HepG2 (cell line): ENCODE measurements around the gene GPR176. TPM values are rescaled to one million over a fixed set of nuclear protein-coding genes. Genes with fewer than 3 reads are reported as not detected.

Experiments
- ATAC-seq: fragments of 200-7000 bp; cut with Tn5 transposase; 3 replicates; pipeline ENCODE4 v1.9.1; 2020; ENCODE audit warnings: mild to moderate bottlenecking, moderate library complexity
- BruUV-seq: library from RNA; stranded (reverse); fragments of 400-500 nt; replicated peaks from 2 replicates; lab custom pipeline; 2021; lab: Mats Ljungman, UMichigan
- CTCF ChIA-PET: fragments of 300-600 bp; formaldehyde crosslinking; extraction: SDS; loops from one replicate; lab custom pipeline; 2021; ENCODE audit warnings: low total read pairs, inconsistent platforms, low intra/inter-chr PET ratio; lab: Yijun Ruan, JAX
- POLR2A ChIA-PET: fragments of 350-600 bp; sonication (Branson Sonifier 250); formaldehyde crosslinking; loops from one replicate; lab custom pipeline; 2020; ENCODE audit warnings: antibody characterized with exemption, inconsistent platforms; lab: Yijun Ruan, JAX
- DNase-seq: peaks from one replicate; pipeline ENCODE4 v3.0.0-alpha.2; 2015; ENCODE audit warnings: low spot score
- FAIRE-seq: peaks from 3 replicates; lab custom pipeline; 2011; peaks lifted over from hg19 to GRCh38; lab: Jason Lieb, UNC
- H2AFZ ChIP-seq: one replicate; pipeline ENCODE4 v1.6.1; 2011; ENCODE audit warnings: low read length, inconsistent platforms
- H3K27ac ChIP-seq: fragments of 300-600 bp; 3 replicates; pipeline ENCODE4 v1.8.0; 2011; ENCODE audit warnings: mixed run types, mild to moderate bottlenecking, mixed read lengths, low read length, inconsistent platforms; ENCODE audit not compliant: insufficient read depth; ENCODE audit errors: extremely low read length
- H3K27me3 ChIP-seq, 2 experiments: fragments of 200-600 bp in 1 of 2; 2 replicates in 1 of 2; 3 replicates in 1 of 2; pipeline versions ENCODE4 v1.6.0 to v1.8.0; 2011; ENCODE audit warnings: low read length in 2 of 2, mild to moderate bottlenecking in 2 of 2, moderate library complexity in 2 of 2, inconsistent platforms in 1 of 2; ENCODE audit not compliant: insufficient read depth in 2 of 2, control insufficient read depth in 1 of 2
- H3K36me3 ChIP-seq, 2 experiments: fragments of 200-600 bp in 1 of 2; replicated peaks in 1 of 2; 2 replicates in 1 of 2; 3 replicates in 1 of 2; pipeline versions ENCODE4 v1.5.1 to v1.8.0; 2011; ENCODE audit warnings: low read length in 2 of 2, inconsistent platforms in 1 of 2; ENCODE audit not compliant: insufficient read depth in 2 of 2, control insufficient read depth in 1 of 2
- H3K4me1 ChIP-seq: 2 replicates; pipeline ENCODE4 v1.5.1; 2012; ENCODE audit warnings: low read length, inconsistent platforms; ENCODE audit not compliant: insufficient read depth
- H3K4me2 ChIP-seq: 2 replicates; pipeline ENCODE4 v1.6.0; 2011; ENCODE audit warnings: low read depth, low read length, inconsistent platforms
- H3K4me3 ChIP-seq, 3 experiments: fragments of 200-600 bp in 1 of 3; sonication (generic), shearing (Covaris generic) in 1 of 3; replicated peaks in 1 of 3; 2 replicates each; pipeline ENCODE4 v1.5.1; 2011 to 2016; ENCODE audit warnings: low read length in 3 of 3, inconsistent platforms in 2 of 3, low read depth in 2 of 3, mild to moderate bottlenecking in 2 of 3, control low read depth in 1 of 3, mixed read lengths in 1 of 3; ENCODE audit not compliant: insufficient read depth in 1 of 3
- H3K79me2 ChIP-seq: one replicate; pipeline ENCODE4 v1.6.1; 2011; ENCODE audit warnings: low read length, inconsistent platforms; ENCODE audit not compliant: insufficient read depth
- H3K9ac ChIP-seq: 2 replicates; pipeline ENCODE4 v1.6.0; 2011; ENCODE audit warnings: mild to moderate bottlenecking, low read depth, low read length, inconsistent platforms; ENCODE audit not compliant: insufficient read depth
- H3K9me3 ChIP-seq: 2 replicates; pipeline ENCODE4 v1.5.1; 2012; ENCODE audit warnings: mild to moderate bottlenecking, low read length
- H4K20me1 ChIP-seq: 2 replicates; pipeline ENCODE4 v1.6.0; 2011; ENCODE audit warnings: inconsistent platforms, mild to moderate bottlenecking, low read length, moderate library complexity; ENCODE audit not compliant: insufficient read depth
- EEA1 ChIP-seq: sonication (generic); formaldehyde crosslinking; IDR thresholded peaks from 2 replicates; pipeline ENCODE4 v1.5.1; 2020; ENCODE audit warnings: mild to moderate bottlenecking, missing genetic modification reagents, borderline replicate concordance
- HDAC1 ChIP-seq: sonication (generic); formaldehyde crosslinking; IDR thresholded peaks from 2 replicates; pipeline ENCODE4 v1.5.1; 2020; ENCODE audit warnings: mild to moderate bottlenecking, missing genetic modification reagents
- HNRNPLL ChIP-seq: fragments of 200-400 bp; formaldehyde crosslinking; IDR thresholded peaks from 2 replicates; pipeline ENCODE4 v1.6.1; 2017; ENCODE audit warnings: mild to moderate bottlenecking, low read depth, low read length; ENCODE audit not compliant: poor library complexity, severe bottlenecking
- PREB ChIP-seq: sonication (generic); formaldehyde crosslinking; IDR thresholded peaks from 2 replicates; pipeline ENCODE4 v1.4.0; 2020; ENCODE audit warnings: missing genetic modification reagents
- ZBTB25 ChIP-seq: IDR thresholded peaks from 2 replicates; pipeline ENCODE4 v1.6.1; 2018; ENCODE audit warnings: missing genetic modification reagents
- ZFAT ChIP-seq: sonication (generic); formaldehyde crosslinking; conservative IDR thresholded peaks from 2 replicates; pipeline ENCODE4 v1.8.1; 2023; ENCODE audit warnings: missing genetic modification reagents, inconsistent platforms
- ZFP36L1 ChIP-seq: sonication (generic); formaldehyde crosslinking; IDR thresholded peaks from 2 replicates; pipeline ENCODE4 v1.8.0; 2022; ENCODE audit warnings: mild to moderate bottlenecking, missing genetic modification reagents, moderate library complexity
- ZNF576 ChIP-seq: sonication (generic); formaldehyde crosslinking; IDR thresholded peaks from 2 replicates; pipeline ENCODE4 v1.4.0; 2020; ENCODE audit warnings: mild to moderate bottlenecking, missing genetic modification reagents
- ZNF710 ChIP-seq: sonication (generic); formaldehyde crosslinking; IDR thresholded peaks from 2 replicates; pipeline ENCODE4 v1.5.0; 2020; ENCODE audit warnings: mild to moderate bottlenecking, missing genetic modification reagents, borderline replicate concordance
- WGBS: methylation state at CpG from one replicate; pipeline ENCODE4 v1.1.6; 2017; ENCODE audit warnings: low lambda C conversion rate; 5-methylcytosine and 5-hydroxymethylcytosine counted together
- in situ Hi-C: cut with HindIII; loops from 2 replicates; pipeline ENCODE4 v1.10.0; 2017; ENCODE audit warnings: low pct_unique_long_range_greater_than_20kb; ENCODE audit not compliant: extremely low pct_ligation_motif_present
- intact Hi-C: fragments of 100-400 bp; cut with micrococcal nuclease; formaldehyde crosslinking; loops from one replicate; pipeline ENCODE4 v1.10.0; 2022; ENCODE audit not compliant: unreplicated experiment
- polyA plus RNA-seq, 8 experiments: library from polyadenylated mRNA; depleted of rRNA in 3 of 8; stranded (reverse) in 7 of 8; unstranded in 1 of 8; fragments of >200 nt; fragmentation: Illumina TruSeq in 4 of 8; extraction: Trizol in 4 of 8; gene quantifications; 2 replicates each; pipeline versions ENCODE4 v1.2.1 to v1.2.3, GENCODE V29; 2011 to 2016; ENCODE audit warnings: low read depth in 4 of 8, missing spikeins in 1 of 8, mixed read lengths in 1 of 8; ENCODE audit not compliant: insufficient read depth in 1 of 8
- total RNA-seq, 5 experiments: library from RNA; depleted of rRNA; stranded (reverse); fragments of >200 nt; fragmentation: Illumina TruSeq; extraction: Trizol; gene quantifications; 2 replicates each; pipeline ENCODE4 v1.2.3, GENCODE V29; 2016; ENCODE audit warnings: low read depth in 1 of 5

Gene GPR176
- total and polyA plus RNA-seq, 2 of the 13 experiments (the other 11 are each of a cell fraction or from before 2014, with no cell fraction given), result 0.11 to 0.20 TPM

- Histone ChIP-seq H2AFZ (no peak overlapping the region), H3K9me3 (no peaks in the 10 kb centered on the region), H3K27ac (no peak overlapping the region)
- ATAC-seq, result no peak
- TF ChIP-seq ZFAT (CRISPR knock-in tag) (no peak), HNRNPLL (no peak), ZNF576 (no peak), ZFP36L1 (CRISPR knock-in tag) (no peak), EEA1 (no peak)
- TF ChIP-seq, all 625 proteins: peak for 0
- H3K4me1 ChIP-seq, result peaks cover 9% of the 10 kb centered on the region
- in situ Hi-C loops (no loop called here), intact Hi-C loops (no loop called here)
- H3K36me3 ChIP-seq, result no peaks in the 10 kb centered on the region
- no peak overlapping the region for H3K4me3 ChIP-seq
- 26% methylated on average over 4 of the region's 4 CpGs for WGBS
- FAIRE-seq (no peak), DNase-seq (no peak)
- H3K27me3 ChIP-seq, result no peaks in the 10 kb centered on the region
- POLR2A ChIA-PET, result no interaction called here
- CTCF ChIA-PET, result no interaction called here
- no peak overlapping the region for H3K9ac ChIP-seq
- no peaks in the 10 kb centered on the region for H4K20me1 ChIP-seq
- BruUV-seq, result no TSS peak
- no peak overlapping the region for H3K4me2 ChIP-seq
- H3K79me2 ChIP-seq, result no peaks in the 10 kb centered on the region
These were observed 127.2 kb downstream of the GPR176 start for GRCh38 chr15:39792844-39793335.

- no TSS peak for BruUV-seq
- no peak for TF ChIP-seq PREB (CRISPR knock-in tag)
- TF ChIP-seq ZNF710 (CRISPR knock-in tag), result no peak
- TF ChIP-seq HDAC1 (CRISPR knock-in tag), result no peak
- TF ChIP-seq ZBTB25, result no peak
These were observed 127.8 kb downstream of the GPR176 start for GRCh38 chr15:39792025-39792843.

More at GRCh38 chr15:39792025-39792843, 127.8 kb downstream of the GPR176 start:
- Histone ChIP-seq H3K27me3 (no peaks in the 10 kb centered on the region), H4K20me1 (no peaks in the 10 kb centered on the region), H3K9me3 (no peaks in the 10 kb centered on the region), H3K4me2 (no peak overlapping the region), H3K4me3 (no peak overlapping the region), H3K4me1 (peaks cover 15% of the 10 kb centered on the region), H3K36me3 (no peaks in the 10 kb centered on the region), H3K79me2 (no peaks in the 10 kb centered on the region), H3K27ac (no peak overlapping the region), H3K9ac (no peak overlapping the region), H2AFZ (no peak overlapping the region)
- FAIRE-seq (no peak), ATAC-seq (no peak), DNase-seq (no peak)
- in situ Hi-C loops (no loop called here), intact Hi-C loops (no loop called here)
- POLR2A ChIA-PET, result no interaction called here
- whole genome bisulfite sequencing, result 49% methylated on average over 5 of the region's 5 CpGs
- CTCF ChIA-PET, result no interaction called here
